Inferior parietal cortex (tissue), 1 donor: Measurements from ENCODE around the gene PTPN1.
"Not testable (repeated sequence)": the region's sequence is repeated elsewhere in the genome, so short reads cannot be mapped to it uniquely, and the experiment has no call there.

Experiments used
- DNase-seq: peaks from one replicate; pipeline ENCODE4 v3.0.0-alpha.2; 2016; ENCODE audit errors: extremely low spot score

Gene PTPN1

GRCh38 chr20:50557549-50558134 is 47.5 kb downstream of the PTPN1 start:
- DNase-seq: no peak

- DNase-seq: no peak
These were observed 48.3 kb downstream of the PTPN1 start for GRCh38 chr20:50558483-50558925.

- DNase-seq: no peak
These were observed 49.0 kb downstream of the PTPN1 start for GRCh38 chr20:50559149-50559548.

- DNase-seq: no peak
These were observed 49.9 kb downstream of the PTPN1 start for GRCh38 chr20:50559856-50560638.

- DNase-seq: no peak
These were observed 50.7 kb downstream of the PTPN1 start for GRCh38 chr20:50560867-50561266.

GRCh38 chr20:50561379-50562078 is 51.3 kb downstream of the PTPN1 start:
- DNase-seq: no peak

- no peak for DNase-seq
These were observed 52.1 kb downstream of the PTPN1 start for GRCh38 chr20:50562262-50562701.

GRCh38 chr20:50563133-50563944 is 53.2 kb downstream of the PTPN1 start:
- DNase-seq: no peak

- no peak for DNase-seq
These were observed 55.2 kb downstream of the PTPN1 start for GRCh38 chr20:50565383-50565782.

- DNase-seq: no peak
These were observed 55.7 kb downstream of the PTPN1 start for GRCh38 chr20:50565871-50566270.

GRCh38 chr20:50567860-50568548 is 57.8 kb downstream of the PTPN1 start:
- no peak for DNase-seq

GRCh38 chr20:50568549-50568942 is 58.4 kb downstream of the PTPN1 start:
- DNase-seq: no peak

GRCh38 chr20:50569487-50569863 is 59.3 kb downstream of the PTPN1 start:
- not testable (repeated sequence) for DNase-seq

- no peak for DNase-seq
These were observed 60.0 kb downstream of the PTPN1 start for GRCh38 chr20:50569864-50570836.

GRCh38 chr20:50571466-50571865 is 61.3 kb downstream of the PTPN1 start:
- DNase-seq: no peak

GRCh38 chr20:50572938-50573777 is 63.0 kb downstream of the PTPN1 start:
- DNase-seq: no peak

GRCh38 chr20:50574108-50574507 is 63.9 kb downstream of the PTPN1 start:
- DNase-seq: no peak

GRCh38 chr20:50574586-50574985 is 64.4 kb downstream of the PTPN1 start:
- DNase-seq: no peak
